ENCODE measurements around the gene LACC1. TPM values are rescaled to one million over a fixed set of nuclear protein-coding genes. Genes with fewer than 3 reads are reported as not detected.
A peak's percentile ranks its signal among the peaks of the same experiment; 100 is the strongest.

Gene LACC1
- polyA plus RNA-seq, 1 of the 3 experiments (the other 2 are of a cell fraction) = 4.2 TPM

DNA sequence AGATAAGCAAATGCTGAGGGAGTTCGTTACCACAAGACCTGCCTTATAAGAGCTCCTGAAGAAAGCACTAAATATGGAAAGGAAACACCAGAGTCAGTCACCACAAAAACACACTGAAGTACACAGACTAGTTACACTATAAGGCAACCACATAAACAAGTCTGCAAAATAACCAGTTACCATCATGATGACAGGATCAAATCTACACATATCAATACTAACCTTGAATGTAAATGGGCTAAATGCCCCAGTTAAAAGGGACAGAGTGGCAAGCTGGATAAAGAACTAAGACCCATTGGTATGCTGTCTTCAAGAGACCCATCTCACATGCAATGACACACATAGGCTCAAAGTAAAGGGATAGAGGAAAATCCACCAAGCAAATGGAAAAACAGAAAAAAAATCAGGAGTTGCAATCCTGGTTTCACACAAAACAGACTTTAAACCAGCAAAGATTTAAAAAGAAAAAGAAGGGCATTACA is 26.7 kb upstream of the LACC1 start:
- POLR2A ChIA-PET = no interaction called here
- WGBS (ENCODE audit: low lambda C conversion rate) = 95% methylated on average over 1 of the region's 1 CpG

DNA sequence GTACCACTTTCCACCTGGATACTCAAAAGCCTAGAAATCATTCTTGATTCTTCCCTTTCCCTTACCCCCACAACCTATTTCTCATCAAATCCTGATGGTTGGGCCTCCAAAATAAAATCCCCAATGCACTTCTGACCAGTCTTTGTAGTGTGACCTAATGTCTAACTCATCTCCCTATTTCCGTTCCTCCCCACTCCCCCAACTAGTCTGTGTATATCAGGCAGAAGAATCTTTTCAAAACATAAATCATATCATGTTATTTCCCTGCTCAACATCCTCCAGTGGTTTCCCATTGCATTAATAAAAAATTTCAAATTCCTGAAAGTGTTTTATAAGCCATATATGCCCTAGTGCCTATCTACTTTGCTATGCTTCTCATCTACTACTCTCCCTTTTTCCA is 17.8 kb upstream of the LACC1 start:
- POLR2A ChIA-PET = no interaction called here
- H3K27me3 ChIP-seq (ENCODE audit: insufficient read depth) = no peaks in the 10 kb centered on the region
- DNase-seq = no peak
- no peaks in the 10 kb centered on the region for H3K79me2 ChIP-seq (ENCODE audit: insufficient read depth)
- peak overlapping the region in 1 of 2 experiments; percentile 87; a peak in 2 of 4 replicates for H3K27ac ChIP-seq (ENCODE audit: low read depth in 2 of 2, low read length in 1 of 2)
- no peaks in the 10 kb centered on the region for H4K20me1 ChIP-seq (ENCODE audit: insufficient read depth)
- H3K9ac ChIP-seq = peak overlapping the region; percentile 10; the same call in 1 of the 2 replicates
- H3F3A ChIP-seq (replicated peaks; ENCODE audit: insufficient read depth) = peaks cover 34% of the 10 kb centered on the region
- H3K36me3 ChIP-seq (replicated peaks in 1 of 2; ENCODE audit: control insufficient read depth in 1 of 2, insufficient read depth in 2 of 2, low read length in 1 of 2) = peaks cover 17 to 38% of the 10 kb centered on the region in 2 experiments
- CTCF ChIA-PET = no interaction called here
- 0 out of 2 replicates have a peak, but pooled peaks cover 4% of the 10 kb centered on the region for H3K9me2 ChIP-seq
- H2AFZ ChIP-seq (ENCODE audit: low read depth) = peak overlapping the region; percentile 25; the same call in 1 of the 2 replicates
- 0 out of 2 replicates have a peak overlapping the region, but pooled peaks have one; percentile 18 for H3K4me2 ChIP-seq
- no peak overlapping the region for H3K4me3 ChIP-seq (ENCODE audit: low read depth in 2 of 2, low read length in 1 of 2)
- no peaks in the 10 kb centered on the region for H3K9me3 ChIP-seq
- WGBS (ENCODE audit: low lambda C conversion rate) = 38% methylated on average over 1 of the region's 1 CpG
- H3K4me1 ChIP-seq (ENCODE audit: control insufficient read depth in 1 of 2, insufficient read depth in 2 of 2, low read depth in 1 of 2, low read length in 1 of 2) = peaks cover 0 to 4% of the 10 kb centered on the region in 2 experiments; a peak in 1 of 4 replicates
- TF ChIP-seq, protein P1, sequence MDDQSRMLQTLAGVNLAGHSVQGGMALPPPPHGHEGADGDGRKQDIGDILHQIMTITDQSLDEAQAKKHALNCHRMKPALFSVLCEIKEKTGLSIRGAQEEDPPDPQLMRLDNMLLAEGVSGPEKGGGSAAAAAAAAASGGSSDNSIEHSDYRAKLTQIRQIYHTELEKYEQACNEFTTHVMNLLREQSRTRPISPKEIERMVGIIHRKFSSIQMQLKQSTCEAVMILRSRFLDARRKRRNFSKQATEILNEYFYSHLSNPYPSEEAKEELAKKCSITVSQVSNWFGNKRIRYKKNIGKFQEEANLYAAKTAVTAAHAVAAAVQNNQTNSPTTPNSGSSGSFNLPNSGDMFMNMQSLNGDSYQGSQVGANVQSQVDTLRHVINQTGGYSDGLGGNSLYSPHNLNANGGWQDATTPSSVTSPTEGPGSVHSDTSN (IDR thresholded peaks at IDR 0.05) = peak; percentile 88
- TF ChIP-seq SMC3 (IDR thresholded peaks at IDR 0.05; ENCODE audit: low read depth, low read length) = no peak
- TF ChIP-seq TAF1 (IDR thresholded peaks at IDR 0.05; ENCODE audit: borderline replicate concordance, low read depth, low read length) = no peak
- TF ChIP-seq, protein P2, sequence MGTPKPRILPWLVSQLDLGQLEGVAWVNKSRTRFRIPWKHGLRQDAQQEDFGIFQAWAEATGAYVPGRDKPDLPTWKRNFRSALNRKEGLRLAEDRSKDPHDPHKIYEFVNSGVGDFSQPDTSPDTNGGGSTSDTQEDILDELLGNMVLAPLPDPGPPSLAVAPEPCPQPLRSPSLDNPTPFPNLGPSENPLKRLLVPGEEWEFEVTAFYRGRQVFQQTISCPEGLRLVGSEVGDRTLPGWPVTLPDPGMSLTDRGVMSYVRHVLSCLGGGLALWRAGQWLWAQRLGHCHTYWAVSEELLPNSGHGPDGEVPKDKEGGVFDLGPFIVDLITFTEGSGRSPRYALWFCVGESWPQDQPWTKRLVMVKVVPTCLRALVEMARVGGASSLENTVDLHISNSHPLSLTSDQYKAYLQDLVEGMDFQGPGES (IDR thresholded peaks at IDR 0.05; ENCODE audit: low read depth, low read length) = no peak
- no peak for TF ChIP-seq NRF1 (IDR thresholded peaks at IDR 0.05; ENCODE audit: low read depth, low read length)
- TF ChIP-seq NFIC (IDR thresholded peaks at IDR 0.05; ENCODE audit: borderline replicate concordance) = peak; percentile 64
- TF ChIP-seq, protein P3, sequence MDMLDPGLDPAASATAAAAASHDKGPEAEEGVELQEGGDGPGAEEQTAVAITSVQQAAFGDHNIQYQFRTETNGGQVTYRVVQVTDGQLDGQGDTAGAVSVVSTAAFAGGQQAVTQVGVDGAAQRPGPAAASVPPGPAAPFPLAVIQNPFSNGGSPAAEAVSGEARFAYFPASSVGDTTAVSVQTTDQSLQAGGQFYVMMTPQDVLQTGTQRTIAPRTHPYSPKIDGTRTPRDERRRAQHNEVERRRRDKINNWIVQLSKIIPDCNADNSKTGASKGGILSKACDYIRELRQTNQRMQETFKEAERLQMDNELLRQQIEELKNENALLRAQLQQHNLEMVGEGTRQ (IDR thresholded peaks at IDR 0.05; ENCODE audit: borderline replicate concordance, low read depth, low read length) = no peak
- TF ChIP-seq RCOR1 (IDR thresholded peaks at IDR 0.05; ENCODE audit: low read length) = no peak
- no peak for TF ChIP-seq POLR2AphosphoS5 (IDR thresholded peaks at IDR 0.05; ENCODE audit: low read depth, low read length)
- TF ChIP-seq, protein P4, sequence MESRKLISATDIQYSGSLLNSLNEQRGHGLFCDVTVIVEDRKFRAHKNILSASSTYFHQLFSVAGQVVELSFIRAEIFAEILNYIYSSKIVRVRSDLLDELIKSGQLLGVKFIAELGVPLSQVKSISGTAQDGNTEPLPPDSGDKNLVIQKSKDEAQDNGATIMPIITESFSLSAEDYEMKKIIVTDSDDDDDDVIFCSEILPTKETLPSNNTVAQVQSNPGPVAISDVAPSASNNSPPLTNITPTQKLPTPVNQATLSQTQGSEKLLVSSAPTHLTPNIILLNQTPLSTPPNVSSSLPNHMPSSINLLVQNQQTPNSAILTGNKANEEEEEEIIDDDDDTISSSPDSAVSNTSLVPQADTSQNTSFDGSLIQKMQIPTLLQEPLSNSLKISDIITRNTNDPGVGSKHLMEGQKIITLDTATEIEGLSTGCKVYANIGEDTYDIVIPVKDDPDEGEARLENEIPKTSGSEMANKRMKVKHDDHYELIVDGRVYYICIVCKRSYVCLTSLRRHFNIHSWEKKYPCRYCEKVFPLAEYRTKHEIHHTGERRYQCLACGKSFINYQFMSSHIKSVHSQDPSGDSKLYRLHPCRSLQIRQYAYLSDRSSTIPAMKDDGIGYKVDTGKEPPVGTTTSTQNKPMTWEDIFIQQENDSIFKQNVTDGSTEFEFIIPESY (IDR thresholded peaks at IDR 0.05; ENCODE audit: borderline replicate concordance, low read depth) = 0 out of 2 replicates have a peak, but pooled peaks have one; percentile 44
- peak; percentile 80 for TF ChIP-seq TEAD4 (IDR thresholded peaks at IDR 0.05; ENCODE audit: borderline replicate concordance, insufficient read depth)
- no peak for TF ChIP-seq CHD2 (IDR thresholded peaks at IDR 0.05; ENCODE audit: low read length, partially characterized antibody)

More for the DNA sequence above, 26.7 kb upstream of the LACC1 start:
- no peak overlapping the region for H2AFZ ChIP-seq (ENCODE audit: low read depth)
- CTCF ChIA-PET = no interaction called here
- H3K27ac ChIP-seq (ENCODE audit: low read depth in 2 of 2, low read length in 1 of 2) = no peak overlapping the region
- TF ChIP-seq, protein P5, sequence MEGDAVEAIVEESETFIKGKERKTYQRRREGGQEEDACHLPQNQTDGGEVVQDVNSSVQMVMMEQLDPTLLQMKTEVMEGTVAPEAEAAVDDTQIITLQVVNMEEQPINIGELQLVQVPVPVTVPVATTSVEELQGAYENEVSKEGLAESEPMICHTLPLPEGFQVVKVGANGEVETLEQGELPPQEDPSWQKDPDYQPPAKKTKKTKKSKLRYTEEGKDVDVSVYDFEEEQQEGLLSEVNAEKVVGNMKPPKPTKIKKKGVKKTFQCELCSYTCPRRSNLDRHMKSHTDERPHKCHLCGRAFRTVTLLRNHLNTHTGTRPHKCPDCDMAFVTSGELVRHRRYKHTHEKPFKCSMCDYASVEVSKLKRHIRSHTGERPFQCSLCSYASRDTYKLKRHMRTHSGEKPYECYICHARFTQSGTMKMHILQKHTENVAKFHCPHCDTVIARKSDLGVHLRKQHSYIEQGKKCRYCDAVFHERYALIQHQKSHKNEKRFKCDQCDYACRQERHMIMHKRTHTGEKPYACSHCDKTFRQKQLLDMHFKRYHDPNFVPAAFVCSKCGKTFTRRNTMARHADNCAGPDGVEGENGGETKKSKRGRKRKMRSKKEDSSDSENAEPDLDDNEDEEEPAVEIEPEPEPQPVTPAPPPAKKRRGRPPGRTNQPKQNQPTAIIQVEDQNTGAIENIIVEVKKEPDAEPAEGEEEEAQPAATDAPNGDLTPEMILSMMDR (IDR thresholded peaks at IDR 0.05) = no peak
- no peak for TF ChIP-seq RFX5 (IDR thresholded peaks at IDR 0.05; ENCODE audit: low read length)
- TF ChIP-seq SMC3 (IDR thresholded peaks at IDR 0.05; ENCODE audit: low read depth, low read length) = no peak
- TF ChIP-seq, protein P6, sequence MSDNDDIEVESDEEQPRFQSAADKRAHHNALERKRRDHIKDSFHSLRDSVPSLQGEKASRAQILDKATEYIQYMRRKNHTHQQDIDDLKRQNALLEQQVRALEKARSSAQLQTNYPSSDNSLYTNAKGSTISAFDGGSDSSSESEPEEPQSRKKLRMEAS (IDR thresholded peaks at IDR 0.05; ENCODE audit: low read depth) = no peak
- TF ChIP-seq RXRA (IDR thresholded peaks at IDR 0.05; ENCODE audit: borderline replicate concordance, low read depth) = no peak
- no peak for TF ChIP-seq FOSL2 (IDR thresholded peaks at IDR 0.05; ENCODE audit: borderline replicate concordance, low read depth)
- no peak for TF ChIP-seq TEAD4 (IDR thresholded peaks at IDR 0.05; ENCODE audit: borderline replicate concordance, insufficient read depth)
- no peak for TF ChIP-seq GABPA (IDR thresholded peaks at IDR 0.05; ENCODE audit: low read depth)
- no peak for TF ChIP-seq MXI1 (IDR thresholded peaks at IDR 0.05; ENCODE audit: low read depth, low read length)
- TF ChIP-seq NFIC (IDR thresholded peaks at IDR 0.05; ENCODE audit: borderline replicate concordance) = no peak
- H3K4me3 ChIP-seq (ENCODE audit: low read depth in 2 of 2, low read length in 1 of 2) = no peak overlapping the region
- no peak for DNase-seq
- no peaks in the 10 kb centered on the region for H4K20me1 ChIP-seq (ENCODE audit: insufficient read depth)
- H3K9ac ChIP-seq = no peak overlapping the region
- peaks cover 5% of the 10 kb centered on the region for H3F3A ChIP-seq (replicated peaks; ENCODE audit: insufficient read depth)
- peaks cover 0 to 52% of the 10 kb centered on the region in 2 experiments for H3K36me3 ChIP-seq (replicated peaks in 1 of 2; ENCODE audit: control insufficient read depth in 1 of 2, insufficient read depth in 2 of 2, low read length in 1 of 2)
- peaks cover 29% of the 10 kb centered on the region for H3K9me3 ChIP-seq
- no peak overlapping the region for H3K4me2 ChIP-seq
- H3K9me2 ChIP-seq = no peaks in the 10 kb centered on the region
- H3K79me2 ChIP-seq (ENCODE audit: insufficient read depth) = peaks cover 2% of the 10 kb centered on the region; the same call in 1 of the 2 replicates
- H3K4me1 ChIP-seq (ENCODE audit: control insufficient read depth in 1 of 2, insufficient read depth in 2 of 2, low read depth in 1 of 2, low read length in 1 of 2) = peaks cover 0 to 4% of the 10 kb centered on the region in 2 experiments; a peak in 1 of 4 replicates
- H3K27me3 ChIP-seq (ENCODE audit: insufficient read depth) = no peaks in the 10 kb centered on the region
